GM19395 (cell line): ENCODE data around the gene ARHGAP33.

Experiments
- ATAC-seq: cut with Tn5 transposase; IDR thresholded peaks from one replicate; pipeline ENCODE4 v1.9.1; 2021; ENCODE audit warnings: mild to moderate bottlenecking, moderate library complexity; ENCODE audit not compliant: unreplicated experiment

ARHGAP33 gene

GRCh38 chr19:35775298-35776101 is at the start of gene ARHGAP33:
Gene ARHGAP33, plus strand, starts transcription at chr19:35775564. Its CDS starts 95 bp downstream, at chr19:35775659.
- peak; percentile 90 for ATAC-seq

- no peak for ATAC-seq
Observed at GRCh38 chr19:35727053-35727955, 48.1 kb upstream of the ARHGAP33 start.

GRCh38 chr19:35727956-35728706 is 47.2 kb upstream of the ARHGAP33 start:
- no peak for ATAC-seq

GRCh38 chr19:35729021-35729420 is 46.3 kb upstream of the ARHGAP33 start:
- ATAC-seq: no peak

GRCh38 chr19:35729763-35730162 is 45.6 kb upstream of the ARHGAP33 start:
- no peak for ATAC-seq

GRCh38 chr19:35730326-35730725 is 45.0 kb upstream of the ARHGAP33 start:
- ATAC-seq: no peak

GRCh38 chr19:35731353-35731752 is 44.0 kb upstream of the ARHGAP33 start:
- no peak for ATAC-seq

- no peak for ATAC-seq
Observed at GRCh38 chr19:35731779-35732405, 43.5 kb upstream of the ARHGAP33 start.

GRCh38 chr19:35732540-35733179 is 42.7 kb upstream of the ARHGAP33 start:
- ATAC-seq: no peak

- no peak for ATAC-seq
Observed at GRCh38 chr19:35733180-35734125, 41.9 kb upstream of the ARHGAP33 start.

GRCh38 chr19:35734273-35734672 is 41.1 kb upstream of the ARHGAP33 start:
- no peak for ATAC-seq

GRCh38 chr19:35734889-35735288 is 40.5 kb upstream of the ARHGAP33 start:
- no peak for ATAC-seq

- ATAC-seq: no peak
Observed at GRCh38 chr19:35736913-35737886, 38.2 kb upstream of the ARHGAP33 start.

GRCh38 chr19:35738021-35738886 is 37.1 kb upstream of the ARHGAP33 start:
- no peak for ATAC-seq

- no peak for ATAC-seq
Observed at GRCh38 chr19:35738887-35739229, 36.5 kb upstream of the ARHGAP33 start.

GRCh38 chr19:35739275-35740107 is 35.9 kb upstream of the ARHGAP33 start:
- no peak for ATAC-seq
